Thymus (tissue), 11 donors: ENCODE data around the gene DNAJC7. TPM values are rescaled to one million over a fixed set of nuclear protein-coding genes. Genes with fewer than 3 reads are reported as not detected.
A peak's percentile ranks its signal among the peaks of the same experiment; 100 is the strongest.

ENCODE experiments used
- DNase-seq, 9 donors: peaks; one replicate each; pipeline ENCODE4 v3.0.0-alpha.2; 2013; ENCODE audit warnings: low spot score in 9 of 9, low read depth in 6 of 9, missing footprints in 1 of 9
- H3K27ac ChIP-seq, 2 donors: one replicate each; pipeline ENCODE4 v1.5.1; 2013; ENCODE audit warnings: control low read depth in 1 of 2, low read depth in 1 of 2, low read length in 1 of 2, mild to moderate bottlenecking in 1 of 2, moderate library complexity in 1 of 2
- H3K27me3 ChIP-seq, 2 donors: one replicate each; pipeline ENCODE4 v1.5.1; 2013; ENCODE audit warnings: low read length in 1 of 2; ENCODE audit not compliant: control insufficient read depth in 2 of 2, insufficient read depth in 1 of 2
- H3K36me3 ChIP-seq, 2 donors: one replicate each; pipeline ENCODE4 v1.5.1; 2013; ENCODE audit warnings: low read length in 1 of 2, mild to moderate bottlenecking in 1 of 2, moderate library complexity in 1 of 2; ENCODE audit not compliant: control insufficient read depth in 2 of 2, insufficient read depth in 2 of 2
- H3K4me1 ChIP-seq, 2 donors: one replicate each; pipeline ENCODE4 v1.5.1; 2013; ENCODE audit warnings: low read length in 2 of 2; ENCODE audit not compliant: control insufficient read depth in 2 of 2, insufficient read depth in 2 of 2
- H3K4me3 ChIP-seq, 2 donors: one replicate each; pipeline ENCODE4 v1.5.1; 2013; ENCODE audit warnings: low read length in 2 of 2, control low read depth in 1 of 2, mild to moderate bottlenecking in 1 of 2
- H3K9me3 ChIP-seq, 2 donors: one replicate each; pipeline ENCODE4 v1.5.1; 2013; ENCODE audit warnings: low read length in 1 of 2, mild to moderate bottlenecking in 1 of 2; ENCODE audit not compliant: control insufficient read depth in 2 of 2, insufficient read depth in 1 of 2
- whole genome bisulfite sequencing: extraction: QIAGEN DNeasy Blood & Tissue Kit; methylation state at CpG from one replicate; pipeline ENCODE4 v1.1.7; 2013; 5-methylcytosine and 5-hydroxymethylcytosine counted together
- polyA plus RNA-seq: library from polyadenylated mRNA; stranded (reverse); fragments of 200-250 nt; gene quantifications from one replicate; pipeline ENCODE4 v1.2.3, GENCODE V29; 2013
- total RNA-seq: library from RNA; stranded (reverse); fragments of 120-200 nt; gene quantifications from one replicate; pipeline ENCODE4 v1.2.4, GENCODE V29; 2013
- donor health status: healthy.

The DNAJC7 gene
- total and polyA plus RNA-seq, 2 donors: 95.7 to 99.1 TPM

- peaks cover 0 to 9% of the 10 kb centered on the region in 2 donors for H3K9me3 ChIP-seq
- H3K36me3 ChIP-seq: no peaks in the 10 kb centered on the region
- H3K27me3 ChIP-seq: peaks cover 0 to 55% of the 10 kb centered on the region in 2 donors
- 3% methylated on average over 7 of the region's 7 CpGs for WGBS
- H3K4me3 ChIP-seq: peak overlapping the region; percentile 30 to 69
- DNase-seq: no peak
- H3K4me1 ChIP-seq: peaks cover 22 to 28% of the 10 kb centered on the region in 2 donors
- H3K27ac ChIP-seq: no peak overlapping the region
Measured at GRCh38 chr17:42049834-42050392, 32.7 kb upstream of the DNAJC7 start.

GRCh38 chr17:42047343-42047742 lies 30.1 kb upstream of the DNAJC7 start:
- no peak for DNase-seq
- H3K4me1 ChIP-seq: peaks cover 10 to 14% of the 10 kb centered on the region in 2 donors
- 89% methylated on average over 12 of the region's 12 CpGs for WGBS
- no peak overlapping the region for H3K27ac ChIP-seq
- no peak overlapping the region for H3K4me3 ChIP-seq
- H3K27me3 ChIP-seq: peaks cover 0 to 35% of the 10 kb centered on the region in 2 donors
- no peaks in the 10 kb centered on the region for H3K9me3 ChIP-seq
- H3K36me3 ChIP-seq: no peaks in the 10 kb centered on the region

GRCh38 chr17:42045719-42046118 lies 28.5 kb upstream of the DNAJC7 start:
- Histone ChIP-seq H3K27me3 (peaks cover 0 to 23% of the 10 kb centered on the region in 2 donors), H3K36me3 (no peaks in the 10 kb centered on the region), H3K9me3 (no peaks in the 10 kb centered on the region), H3K4me1 (peaks cover 7 to 11% of the 10 kb centered on the region in 2 donors), H3K27ac (no peak overlapping the region), H3K4me3 (no peak overlapping the region)
- WGBS: 98% methylated on average over 1 of the region's 1 CpG
- no peak for DNase-seq

GRCh38 chr17:42042598-42043319 lies 25.5 kb upstream of the DNAJC7 start:
- no peak for DNase-seq
- H3K27me3 ChIP-seq: peaks cover 6 to 20% of the 10 kb centered on the region in 2 donors
- H3K9me3 ChIP-seq: no peaks in the 10 kb centered on the region
- WGBS: 98% methylated on average over 20 of the region's 20 CpGs
- H3K36me3 ChIP-seq: no peaks in the 10 kb centered on the region
- no peaks in the 10 kb centered on the region for H3K4me1 ChIP-seq
- no peak overlapping the region for H3K27ac ChIP-seq
- no peak overlapping the region for H3K4me3 ChIP-seq

- H3K4me1 ChIP-seq: no peaks in the 10 kb centered on the region
Measured at GRCh38 chr17:42041619-42042018, 24.4 kb upstream of the DNAJC7 start.

GRCh38 chr17:42040818-42041217 lies 23.6 kb upstream of the DNAJC7 start:
- Histone ChIP-seq H3K4me1 (no peaks in the 10 kb centered on the region), H3K27me3 (peaks cover 6 to 20% of the 10 kb centered on the region in 2 donors), H3K4me3 (no peak overlapping the region), H3K36me3 (no peaks in the 10 kb centered on the region), H3K9me3 (no peaks in the 10 kb centered on the region), H3K27ac (no peak overlapping the region)
- WGBS: 98% methylated on average over 10 of the region's 10 CpGs
- DNase-seq: no peak

More at GRCh38 chr17:42041619-42042018, 24.4 kb upstream of the DNAJC7 start:
- no peak overlapping the region for H3K27ac ChIP-seq
- peaks cover 6 to 20% of the 10 kb centered on the region in 2 donors for H3K27me3 ChIP-seq
- no peaks in the 10 kb centered on the region for H3K9me3 ChIP-seq
- no peak overlapping the region for H3K4me3 ChIP-seq
- DNase-seq: no peak
- no peaks in the 10 kb centered on the region for H3K36me3 ChIP-seq

GRCh38 chr17:42039794-42040763 lies 22.8 kb upstream of the DNAJC7 start:
- Histone ChIP-seq H3K27ac (no peak overlapping the region), H3K27me3 (peaks cover 6 to 20% of the 10 kb centered on the region in 2 donors), H3K36me3 (no peaks in the 10 kb centered on the region), H3K4me3 (no peak overlapping the region), H3K9me3 (no peaks in the 10 kb centered on the region), H3K4me1 (no peaks in the 10 kb centered on the region)
- DNase-seq: no peak
- WGBS: 58% methylated on average over 77 of the region's 77 CpGs

- Histone ChIP-seq H3K4me1 (peaks cover 5 to 9% of the 10 kb centered on the region in 2 donors), H3K27me3 (peaks cover 6 to 20% of the 10 kb centered on the region in 2 donors), H3K36me3 (no peaks in the 10 kb centered on the region), H3K4me3 (no peak overlapping the region), H3K27ac (no peak overlapping the region), H3K9me3 (no peaks in the 10 kb centered on the region)
- WGBS: 93% methylated on average over 5 of the region's 5 CpGs
- DNase-seq: no peak
Measured at GRCh38 chr17:42038221-42038973, 21.2 kb upstream of the DNAJC7 start.
